ENCODE results near the gene FOXN3.

Gene FOXN3

GRCh38 chr14:89432226-89432625 is 15.2 kb upstream of the FOXN3 start:
- DNase-seq (ENCODE audit: low read depth in 2 of 3, low spot score in 1 of 3): no peak

DNA sequence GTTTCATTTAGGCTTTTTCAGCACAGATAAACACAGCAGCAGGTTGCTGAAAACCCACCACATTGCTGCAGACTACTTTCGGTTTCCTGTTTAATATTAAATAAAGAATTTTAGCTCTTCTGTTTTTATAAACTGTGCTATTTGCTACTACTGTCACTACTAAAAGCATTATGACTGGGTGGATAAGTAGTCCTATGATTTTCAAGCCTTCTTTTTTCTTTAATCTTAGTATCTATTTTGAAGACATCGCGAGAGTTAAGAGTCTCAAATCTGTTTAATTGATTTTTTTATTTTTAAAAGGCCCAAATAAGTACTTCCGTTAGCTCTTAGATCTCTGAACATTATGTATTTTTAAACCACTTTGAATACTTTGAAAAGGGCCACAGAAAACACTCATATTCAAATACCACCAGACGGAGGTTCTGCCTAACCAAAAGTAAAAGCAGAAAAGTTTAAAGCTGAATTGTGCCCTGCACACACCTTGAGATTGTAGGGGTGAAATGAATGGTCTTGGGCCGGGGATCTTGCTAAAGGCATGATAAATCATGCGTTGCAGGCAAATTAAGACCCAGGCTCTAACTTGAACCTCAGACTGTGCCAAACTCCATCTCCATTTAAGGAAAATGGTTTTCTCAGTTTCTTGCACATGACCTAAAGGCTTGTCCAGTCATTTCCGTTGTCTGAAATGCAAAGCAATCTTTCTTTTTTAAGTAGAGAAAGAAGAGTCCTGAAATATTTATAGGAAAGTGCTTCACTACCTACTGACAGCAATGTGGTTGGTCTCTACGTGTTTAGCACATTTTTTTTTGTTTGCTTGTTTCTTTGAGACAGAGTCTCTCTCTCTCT is 13.6 kb upstream of the FOXN3 start:
- DNase-seq (ENCODE audit: low read depth in 2 of 3, low spot score in 1 of 3): peak; percentile 20 to 54 (median 53)

DNA sequence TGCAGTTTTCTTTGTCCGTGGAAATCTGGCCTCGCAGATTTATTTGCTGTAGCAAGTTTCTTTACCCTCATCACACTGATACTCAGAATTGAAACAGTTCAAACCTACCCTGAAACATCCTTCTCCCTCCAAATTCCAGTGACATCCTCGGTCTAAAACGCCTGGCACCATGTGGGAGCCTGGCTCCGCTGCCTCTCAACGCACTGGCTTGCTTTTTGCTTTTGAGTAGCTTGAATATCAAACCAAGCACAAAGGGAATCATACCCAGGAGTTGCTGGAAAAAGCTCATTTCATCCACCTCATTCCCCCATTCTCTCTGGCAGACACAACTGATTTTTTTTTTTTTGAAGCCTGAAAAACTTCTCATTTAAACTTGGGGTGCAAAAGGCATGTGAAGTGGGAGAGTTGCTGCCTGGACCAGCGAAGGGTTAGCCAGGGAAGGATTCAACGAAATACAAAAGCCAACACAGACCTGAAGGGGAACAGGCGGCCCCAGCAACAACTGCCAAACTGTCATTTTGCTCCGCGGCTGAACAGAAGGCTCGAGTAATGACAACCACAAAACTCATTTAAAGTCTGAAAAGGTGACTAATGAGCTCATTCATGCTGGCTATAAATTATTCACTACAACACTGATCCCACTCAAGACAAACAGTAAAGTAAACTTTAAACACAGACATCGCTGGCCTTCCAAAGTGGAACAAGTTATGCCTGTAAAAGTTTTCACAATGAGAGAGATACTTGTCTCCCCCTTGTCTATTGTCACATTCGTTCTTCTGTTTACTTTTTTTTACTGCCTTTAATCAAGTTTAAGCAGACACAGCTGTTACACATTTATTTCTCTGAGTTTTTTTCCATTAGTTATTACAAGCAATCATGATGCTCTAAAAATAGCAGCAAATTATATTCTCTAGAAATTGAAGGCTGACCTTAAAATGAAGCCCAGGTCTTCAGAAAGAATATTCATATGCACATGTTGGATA is 12.5 kb upstream of the FOXN3 start:
- peak; percentile 48 to 58 (median 53) for DNase-seq (ENCODE audit: low read depth in 2 of 3, low spot score in 1 of 3)

DNA sequence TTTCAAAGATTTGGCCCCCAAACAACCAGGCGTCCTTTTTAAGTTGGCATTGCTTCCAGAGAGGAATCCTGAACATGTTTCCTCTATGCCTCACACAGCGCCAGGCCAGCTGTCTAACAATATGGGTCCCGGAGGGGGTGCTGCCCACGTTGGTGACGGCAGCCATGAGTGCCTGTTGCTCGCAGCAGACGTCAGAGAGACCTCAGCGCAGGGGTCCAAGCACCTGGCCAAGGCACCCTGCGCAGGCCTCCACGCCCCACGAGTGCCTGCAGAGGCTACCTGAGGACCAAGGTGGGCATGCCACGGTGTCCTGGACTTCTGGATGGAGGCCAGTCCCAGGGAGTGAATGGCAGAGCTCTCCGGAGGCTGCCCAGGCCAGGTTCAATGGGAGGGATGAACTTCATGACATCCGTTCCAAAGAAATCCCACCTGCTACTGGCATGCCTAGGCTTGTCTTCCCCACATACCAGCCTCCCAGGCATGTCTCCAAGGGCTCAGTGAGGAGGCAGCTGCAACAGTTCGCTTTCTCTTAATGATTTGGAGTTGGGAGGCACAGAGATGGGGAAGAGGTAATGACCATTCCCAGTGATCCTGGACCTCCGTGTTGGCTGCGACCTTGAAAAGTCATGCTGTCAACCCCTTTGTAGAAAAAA is 11.6 kb upstream of the FOXN3 start:
- no peak for DNase-seq (ENCODE audit: low read depth in 2 of 3, low spot score in 1 of 3)

- no peak for DNase-seq (ENCODE audit: low read depth in 2 of 3, low spot score in 1 of 3)
Observed at GRCh38 chr14:89428173-89428523, 11.1 kb upstream of the FOXN3 start.

DNA sequence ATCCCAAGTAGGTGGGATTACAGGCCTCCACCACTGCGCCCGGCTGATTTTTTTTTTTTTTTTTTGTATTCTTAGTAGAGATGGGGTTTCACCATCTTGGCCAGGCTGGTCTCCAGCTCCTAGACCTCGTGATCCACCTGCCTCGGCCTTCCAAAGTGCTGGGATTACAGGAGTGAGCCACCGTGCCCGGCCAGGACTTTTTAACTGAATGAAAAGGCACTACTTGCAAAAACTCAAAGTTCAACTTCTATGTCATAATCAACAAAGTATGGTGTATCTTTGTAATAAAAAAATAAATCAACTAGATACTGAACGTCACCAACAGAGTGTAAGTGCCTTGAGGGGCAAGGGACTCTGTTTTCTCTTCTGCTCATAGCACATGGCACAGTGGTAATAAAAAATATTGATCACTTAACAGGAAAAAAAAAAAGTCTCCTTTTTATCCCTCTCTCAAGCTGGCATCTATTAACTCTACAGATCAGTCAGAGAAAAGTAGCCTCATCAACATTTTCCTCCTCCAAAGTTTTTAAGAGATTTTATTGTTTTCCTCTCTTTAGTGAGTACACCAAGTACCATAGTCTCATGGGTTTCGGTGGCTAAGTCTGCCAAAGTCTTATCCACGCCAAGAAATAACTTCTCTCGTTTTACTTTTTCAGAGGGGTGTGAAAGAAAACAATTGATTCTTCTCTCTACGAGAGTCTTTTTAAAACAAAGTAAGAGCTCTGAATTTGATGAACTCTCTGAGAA is 10.6 kb upstream of the FOXN3 start:
- DNase-seq (ENCODE audit: low read depth in 2 of 3, low spot score in 1 of 3): no peak

- DNase-seq (ENCODE audit: low read depth in 2 of 3, low spot score in 1 of 3): peak in 1 of 3 donors; percentile 16
Observed at GRCh38 chr14:89425931-89426330, 8.9 kb upstream of the FOXN3 start.

GRCh38 chr14:89424241-89424640 is 7.2 kb upstream of the FOXN3 start:
- no peak for DNase-seq (ENCODE audit: low read depth in 2 of 3, low spot score in 1 of 3)

- DNase-seq (ENCODE audit: low read depth in 2 of 3, low spot score in 1 of 3): no peak
Observed at GRCh38 chr14:89422952-89423345, 5.9 kb upstream of the FOXN3 start.

DNA sequence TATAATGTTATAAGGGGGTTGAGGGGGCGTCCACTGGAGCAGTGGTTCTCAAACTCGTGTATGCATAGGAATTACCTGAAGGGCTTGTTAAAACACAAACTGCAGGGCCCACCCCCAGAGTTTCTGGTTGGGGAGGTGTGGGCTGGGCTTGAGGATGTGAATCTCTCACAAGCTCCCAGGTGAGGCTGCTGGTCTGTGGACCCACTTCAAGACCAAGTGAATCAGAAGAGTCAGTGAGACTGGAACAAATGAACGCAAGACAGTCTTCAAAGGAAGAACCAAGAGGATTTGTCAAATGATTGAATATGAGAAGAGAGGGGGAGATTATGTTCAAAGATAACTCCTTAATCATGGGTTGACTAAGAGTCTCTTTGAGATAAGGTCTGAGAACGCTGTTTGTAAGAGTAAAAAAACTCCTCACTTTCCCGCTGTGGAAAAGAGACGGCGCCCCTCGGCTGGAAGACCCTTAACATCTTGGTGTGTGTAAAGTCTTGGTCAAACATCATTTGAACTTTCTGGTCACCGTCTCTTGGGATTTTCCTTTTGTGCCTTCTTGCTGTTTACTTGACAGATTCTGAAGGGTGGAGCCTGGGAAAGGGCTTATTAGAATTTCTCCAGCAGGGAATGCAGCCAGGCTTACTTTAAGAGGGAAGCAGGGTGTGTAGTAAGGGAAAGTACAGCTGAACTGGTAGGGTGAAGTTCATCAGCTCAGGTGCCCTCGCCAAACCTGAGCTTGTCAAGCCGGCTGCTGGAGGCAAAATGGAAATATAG is 5.3 kb upstream of the FOXN3 start:
- DNase-seq (ENCODE audit: low read depth in 2 of 3, low spot score in 1 of 3): peak in 2 of 3 donors; percentile 28 to 50

DNA sequence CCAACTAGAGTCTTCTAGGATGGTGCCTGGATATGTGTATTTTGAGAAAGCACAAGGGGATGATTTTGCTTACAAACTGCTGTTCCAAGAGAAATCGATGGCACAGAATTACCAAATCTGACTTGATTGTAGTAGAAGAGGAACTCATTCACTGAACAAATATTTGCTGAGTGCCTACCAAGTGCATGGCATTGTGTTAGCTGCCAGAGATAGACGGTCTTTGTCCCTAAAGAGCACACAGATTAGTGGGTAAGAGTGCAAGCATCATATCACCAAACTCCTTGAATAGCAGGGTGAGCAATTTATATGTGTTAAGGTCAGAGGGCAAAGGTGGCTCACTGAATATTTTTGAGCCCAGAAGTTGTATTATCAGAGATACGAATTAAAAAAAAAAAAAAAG is 3.5 kb upstream of the FOXN3 start:
- no peak for DNase-seq (ENCODE audit: low read depth in 2 of 3, low spot score in 1 of 3)

DNA sequence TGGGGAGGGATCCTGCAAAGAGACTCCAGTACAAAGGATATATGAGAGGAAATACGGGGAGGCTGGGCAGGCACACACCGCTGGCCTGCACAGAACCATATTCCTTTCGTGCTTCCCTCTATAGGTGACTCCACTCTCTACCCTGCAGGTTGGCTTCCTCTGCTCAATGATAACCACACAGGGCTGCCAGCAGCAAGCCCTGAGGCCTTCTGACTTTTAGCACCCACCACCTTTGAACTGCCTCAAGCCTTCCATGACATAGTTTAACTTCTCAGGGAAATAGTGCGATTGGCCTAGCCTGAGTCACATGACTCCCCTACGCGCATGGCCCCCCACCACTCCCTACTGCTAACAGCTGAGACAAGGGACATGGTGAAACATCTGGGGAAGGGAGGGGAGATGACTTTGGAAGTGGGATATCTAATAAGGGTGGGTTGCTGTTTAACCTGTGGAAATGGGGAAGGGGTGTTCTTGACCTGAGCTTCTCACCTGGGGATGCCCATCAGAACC is 3.0 kb upstream of the FOXN3 start:
- DNase-seq (ENCODE audit: low read depth in 2 of 3, low spot score in 1 of 3): no peak

DNA sequence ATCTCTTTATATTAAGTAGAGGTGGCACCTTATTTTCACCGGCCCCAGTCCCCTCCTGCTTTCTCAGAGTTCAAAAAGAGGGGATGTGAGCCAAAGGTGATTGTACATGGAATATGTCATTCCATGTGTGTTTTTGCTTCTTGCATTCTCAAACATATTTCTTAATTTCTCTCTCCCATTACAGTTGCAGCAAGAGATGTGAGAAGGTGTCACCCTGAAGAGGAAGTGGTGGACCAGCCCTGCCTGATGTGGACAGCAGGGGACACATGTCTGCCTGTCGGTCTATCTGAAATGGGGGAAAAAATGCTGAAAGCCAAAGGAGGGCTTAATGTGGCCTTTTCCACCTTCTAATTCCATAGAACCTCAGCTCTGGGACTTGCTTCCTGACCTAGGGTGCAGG is 1.9 kb upstream of the FOXN3 start:
- DNase-seq (ENCODE audit: low read depth in 2 of 3, low spot score in 1 of 3): no peak

DNA sequence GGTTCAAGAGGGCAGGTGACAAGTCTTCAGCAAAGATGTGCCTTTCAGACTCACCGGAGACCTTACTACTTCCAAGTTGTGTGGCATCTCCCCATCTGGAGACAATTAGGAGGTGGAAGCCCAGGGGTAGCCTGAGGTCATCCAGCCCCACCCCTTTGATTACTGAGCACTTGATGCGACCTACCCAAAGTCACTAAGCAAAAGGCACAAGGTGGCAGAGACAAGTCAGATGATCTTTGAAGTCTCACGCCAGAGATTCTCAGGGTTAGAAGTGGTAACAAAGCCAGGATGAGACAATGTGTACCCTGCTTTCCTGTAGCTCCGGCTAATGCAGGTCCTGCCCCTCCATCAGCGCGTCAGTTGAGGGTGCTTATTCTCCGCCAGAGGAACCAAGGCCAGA is 1.4 kb upstream of the FOXN3 start:
- no peak for DNase-seq (ENCODE audit: low read depth in 2 of 3, low spot score in 1 of 3)

DNA sequence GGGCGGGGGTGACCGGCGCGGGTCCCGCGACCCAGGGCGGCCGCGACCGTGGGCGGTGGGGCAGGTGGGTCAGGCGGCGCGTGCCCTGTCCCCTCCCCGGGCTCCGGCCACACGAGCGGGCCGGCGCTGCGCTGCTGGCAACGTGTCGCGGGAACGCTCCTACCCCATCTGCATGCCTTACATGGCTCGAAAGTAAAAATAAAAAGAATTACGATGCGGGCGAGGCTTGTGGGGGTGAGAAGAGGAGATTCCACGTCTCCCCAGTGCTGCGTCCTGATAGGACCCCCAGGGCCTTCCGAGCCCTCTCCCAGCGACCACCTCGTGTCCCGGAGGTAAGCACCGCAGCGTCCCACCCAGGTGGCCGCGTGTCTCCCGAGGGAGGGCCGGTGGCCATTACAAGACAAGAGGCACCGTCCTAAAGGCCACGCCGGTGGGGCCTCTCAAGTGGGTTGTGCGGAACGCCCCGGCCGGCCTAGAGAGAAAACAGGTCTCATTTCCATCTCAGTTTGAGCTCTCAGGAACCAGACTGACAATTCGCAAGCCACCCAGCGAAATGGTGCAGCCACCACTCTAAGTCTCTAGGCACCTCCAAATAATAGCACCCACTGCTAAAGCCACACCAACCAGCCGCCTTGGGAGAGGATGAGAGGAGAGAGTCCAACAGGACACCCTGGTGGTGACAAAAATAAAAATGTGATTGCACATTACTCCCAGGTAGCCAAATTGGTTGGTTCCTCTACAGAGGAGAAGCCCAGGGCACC is 612 bp upstream of the FOXN3 start:
- DNase-seq (ENCODE audit: low read depth in 2 of 3, low spot score in 1 of 3): peak; percentile 26 to 50 (median 38)

DNA sequence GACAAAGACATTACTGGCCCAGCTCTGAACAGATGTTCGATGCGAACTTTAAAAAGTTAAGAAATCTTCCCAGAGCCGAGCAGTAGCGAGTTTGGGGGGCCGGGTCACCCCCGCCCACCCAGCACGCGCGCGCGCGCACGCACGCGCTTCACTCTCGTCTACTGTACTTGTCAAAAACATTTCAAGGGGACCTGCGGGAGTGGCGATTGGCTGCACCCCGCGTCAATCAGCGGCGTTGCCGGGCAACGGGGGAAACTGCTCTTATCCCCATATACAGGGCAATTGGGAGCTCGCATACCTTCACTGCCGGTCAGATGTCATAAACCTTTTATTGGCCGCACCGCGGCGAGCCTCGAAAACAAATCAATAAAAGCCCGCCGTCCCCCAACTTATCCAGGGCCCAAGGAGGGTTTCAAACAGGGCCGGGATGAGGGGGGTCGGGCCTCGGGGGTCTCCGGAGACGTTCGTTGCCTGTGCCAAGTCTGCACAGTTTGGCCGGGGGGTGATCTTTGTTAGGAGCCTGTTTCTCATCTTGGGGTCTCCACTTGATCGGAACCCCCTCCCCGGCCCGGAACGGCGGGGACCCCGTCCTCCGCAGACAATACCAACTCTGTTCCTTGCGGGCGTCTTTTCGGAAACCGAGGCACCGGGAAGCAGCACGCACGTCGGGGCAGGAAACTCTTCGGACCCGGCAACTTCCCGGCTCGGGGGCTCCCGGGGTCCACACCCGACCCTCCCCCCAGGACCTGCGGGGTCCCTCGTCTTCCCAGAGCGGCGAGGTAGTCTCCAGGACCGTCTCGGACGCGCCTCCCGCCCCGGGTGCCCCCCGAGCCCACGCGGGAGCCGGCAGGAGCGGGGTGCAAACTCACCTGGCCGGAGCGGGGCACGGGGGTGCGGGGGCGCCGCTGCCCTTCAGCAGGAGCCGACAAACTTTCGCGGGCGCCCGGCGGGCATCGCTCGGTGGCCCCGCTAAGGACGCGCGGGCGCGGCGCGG is 734 bp downstream of the FOXN3 start:
- peak; percentile 96 to 98 (median 97) for DNase-seq (ENCODE audit: low read depth in 2 of 3, low spot score in 1 of 3)

- DNase-seq (ENCODE audit: low read depth in 2 of 3, low spot score in 1 of 3): no peak
Observed at GRCh38 chr14:89415159-89415558, 1.9 kb downstream of the FOXN3 start.

DNA sequence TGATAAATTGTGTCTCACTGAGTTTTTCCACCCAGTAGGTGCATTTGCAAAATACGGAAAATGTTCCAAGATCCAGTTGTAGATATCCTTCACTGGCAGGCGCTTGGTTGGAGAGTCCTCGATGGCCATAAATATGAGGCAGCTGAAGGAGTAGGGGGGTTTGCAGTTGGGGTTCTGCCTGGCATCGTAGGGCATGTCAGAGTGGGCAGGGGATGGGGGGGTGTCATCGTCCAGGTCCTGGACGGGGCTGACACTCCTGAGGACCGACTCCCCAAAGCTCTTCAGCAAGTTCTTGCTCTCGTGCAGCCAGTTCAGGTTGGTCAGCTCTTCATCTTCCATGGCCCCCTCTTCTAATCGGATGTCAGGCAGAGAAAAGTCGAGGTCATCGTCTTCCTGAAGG is 5.1 kb downstream of the FOXN3 start:
- DNase-seq (ENCODE audit: low read depth in 2 of 3, low spot score in 1 of 3): no peak
